Spleen (tissue), 7 donors: ENCODE measurements around the gene AKAP12.

ENCODE experiments used
- CTCF ChIP-seq, 11 experiments: fragments of 200-600 bp in 7 of 11; fragments of 450-650 bp in 4 of 11; sonication (generic) in 4 of 11; IDR thresholded peaks in 8 of 11; conservative IDR thresholded peaks in 3 of 11; 1 replicate in 7 of 11; 2 replicates in 4 of 11; pipeline versions ENCODE4 v1.4.0 to v1.8.0; 2016 to 2021; ENCODE audit warnings: antibody characterized with exemption in 11 of 11, inconsistent platforms in 4 of 11, mild to moderate bottlenecking in 1 of 11
- POLR2A ChIP-seq, 3 donors: fragments of 450-650 bp; IDR thresholded peaks; one replicate each; pipeline ENCODE4 v1.5.1; 2017; ENCODE audit warnings: antibody characterized with exemption in 3 of 3, mild to moderate bottlenecking in 1 of 3
- POLR2AphosphoS5 ChIP-seq, 3 donors: sonication (generic); formaldehyde crosslinking; IDR thresholded peaks; one replicate each; pipeline ENCODE4 v1.5.1; 2017; ENCODE audit warnings: antibody characterized with exemption in 3 of 3
- donor health status: DM: no; HTN: no; CAD: no; lungs with moderate emphysema.
- donor health status: DM: no; HTN: no; CAD: no.
- donor health status: DM: no; HTN: no; CAD: no.

GRCh38 chr6:151254451-151255081, 14.8 kb downstream of the AKAP12 start:
- TF ChIP-seq CTCF (IDR thresholded peaks at IDR 0.05 in 8 of 11, conservative IDR thresholded peaks at IDR 0.05 in 3 of 11) (no peak), POLR2A (IDR thresholded peaks at IDR 0.05) (no peak), POLR2AphosphoS5 (IDR thresholded peaks at IDR 0.05) (no peak)
